ENCODE data around the gene PTH2. TPM values are rescaled to one million over a fixed set of nuclear protein-coding genes. Genes with fewer than 3 reads are reported as not detected.
"Not testable (repeated sequence)": the region's sequence is repeated elsewhere in the genome, so short reads cannot be mapped to it uniquely, and the experiment has no call there.

PTH2 gene
- polyA plus RNA-seq, 3 donors = not detected

DNA sequence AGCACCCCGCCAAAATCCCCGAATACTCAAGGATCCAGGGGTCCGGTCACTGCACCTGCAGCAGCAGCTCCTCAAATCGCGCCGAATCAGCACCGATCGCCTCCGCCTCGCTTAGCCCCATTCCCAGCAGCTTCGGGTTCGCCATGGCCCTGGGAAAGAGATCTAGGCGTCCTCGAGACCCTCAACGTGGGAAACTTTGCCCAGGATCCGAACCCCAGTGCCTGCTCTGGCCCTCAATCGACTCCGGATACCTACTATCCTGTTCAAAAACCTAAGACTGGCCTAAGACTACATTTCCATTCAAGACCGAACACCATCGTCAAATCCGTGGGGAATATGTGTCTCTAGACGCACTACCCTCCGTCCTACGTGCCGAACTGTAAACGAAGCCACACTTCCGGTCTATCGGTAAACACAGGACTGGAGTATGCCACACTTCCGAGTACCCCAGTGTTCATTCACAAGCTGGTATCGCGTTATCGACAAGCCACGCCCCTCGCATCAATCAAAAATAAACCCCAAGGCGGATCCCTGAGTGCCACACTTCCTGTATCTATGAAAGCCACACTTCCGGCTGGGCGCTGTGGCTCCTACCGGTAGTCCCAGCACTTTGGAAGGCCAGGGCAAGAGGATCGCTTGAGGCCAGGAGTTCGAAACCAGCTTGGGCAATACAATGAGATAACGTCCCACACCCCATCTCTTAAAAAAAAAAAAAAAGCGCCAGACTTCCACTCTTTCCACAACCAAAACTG lies 28.4 kb upstream of the PTH2 start, which contains the start of gene PIH1D1:
PIH1D1 (minus strand) TSS at position 385 of the 752 bp plus-strand sequence; CDS start at position 145, 240 bp downstream.
- WGBS, 3 donors = 0 to 1% (median 1%) methylated on average over 42 of the region's 42 CpGs
- no peak within 1 kb of the TSS for H3K27ac ChIP-seq (ENCODE audit: low read depth, low read length)

DNA sequence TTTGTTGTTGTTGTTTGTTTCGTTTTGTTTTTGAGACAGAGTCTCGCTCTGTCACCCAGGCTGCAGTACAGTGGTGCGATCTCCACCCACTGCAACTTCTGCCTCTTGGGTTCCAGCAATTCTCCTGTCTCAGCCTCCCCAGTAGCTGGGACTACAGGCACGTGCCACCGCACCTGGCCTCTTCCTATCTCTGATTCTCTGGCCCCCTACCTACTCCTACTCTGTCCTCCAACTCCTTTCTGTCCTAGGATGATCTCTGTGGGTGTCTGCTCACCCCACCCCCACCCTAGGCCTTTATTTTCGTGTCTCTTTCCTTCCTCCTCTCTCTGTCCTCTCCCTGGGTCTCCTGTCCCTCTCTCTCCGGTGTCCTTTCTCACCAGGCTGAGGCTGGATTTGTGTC lies 27.2 kb upstream of the PTH2 start:
- no peak overlapping the region for H3K27ac ChIP-seq (ENCODE audit: low read depth, low read length)
- WGBS, 3 donors = 81 to 86% (median 86%) methylated on average over 7 of the region's 7 CpGs

DNA sequence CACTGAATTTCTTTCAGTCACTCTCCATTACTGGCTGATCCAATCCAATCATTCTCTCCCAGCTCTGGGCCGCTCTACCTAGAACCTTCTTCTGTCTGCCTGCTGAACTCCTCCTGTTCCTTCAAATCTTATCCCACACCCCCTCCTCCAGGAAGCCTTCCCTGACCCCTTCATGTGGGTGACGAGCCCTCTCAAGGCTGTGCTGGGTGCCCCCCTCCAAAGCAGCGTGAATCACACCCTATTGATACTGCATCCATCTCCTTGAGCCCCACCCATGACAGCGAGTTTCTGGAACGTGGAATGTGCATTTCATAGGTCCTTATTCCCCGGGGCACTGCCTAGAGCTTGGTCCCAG lies 25.2 kb upstream of the PTH2 start:
- WGBS, 3 donors = 91 to 96% (median 91%) methylated on average over 6 of the region's 6 CpGs
- H3K27ac ChIP-seq (ENCODE audit: low read depth, low read length) = no peak overlapping the region

DNA sequence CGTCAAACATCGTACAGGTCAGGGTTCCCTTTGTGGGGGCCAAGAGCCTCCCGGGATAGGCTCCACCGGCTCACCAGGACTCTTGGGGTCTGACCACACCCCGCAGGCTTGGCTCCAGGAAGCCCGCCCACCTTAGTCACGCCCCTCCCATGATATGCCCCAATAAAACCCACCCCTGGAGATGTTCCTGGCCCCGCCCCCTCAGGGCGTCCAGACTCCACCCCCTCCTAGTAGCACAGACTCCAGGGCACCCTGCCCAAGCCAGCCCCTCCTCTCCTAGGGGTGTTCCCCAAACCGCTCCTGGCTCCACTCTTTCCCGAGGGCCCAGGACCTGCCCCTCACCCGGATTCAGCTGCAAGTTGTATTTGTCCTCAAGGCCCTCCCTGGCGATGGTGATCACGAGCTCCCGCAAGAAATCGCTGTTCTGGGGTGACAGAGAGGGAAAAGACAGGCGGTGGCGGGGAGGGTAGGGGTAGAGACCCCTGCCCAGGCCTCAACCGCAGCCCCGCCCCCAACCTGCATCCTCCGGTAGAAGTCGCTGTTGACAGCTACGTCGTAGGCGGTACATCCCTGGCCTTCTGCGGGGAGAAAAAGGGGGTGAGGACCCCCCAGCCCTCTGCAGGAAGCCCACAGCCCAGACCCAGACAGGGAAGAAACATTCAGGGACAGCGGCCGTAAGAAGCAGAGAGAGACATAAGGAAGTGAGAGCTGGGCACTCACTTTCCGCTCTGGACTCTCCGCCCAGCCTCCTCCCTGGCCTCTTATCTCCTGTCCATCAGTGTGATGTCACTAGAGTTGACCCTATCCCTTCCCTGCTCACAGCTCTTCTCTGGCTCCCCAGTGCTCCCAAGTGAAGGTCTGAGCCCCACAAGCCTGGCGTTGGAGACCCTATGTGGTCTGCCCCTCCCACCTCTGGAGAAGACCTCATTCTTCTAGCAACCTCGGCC lies 24.5 kb upstream of the PTH2 start:
- WGBS, 3 donors = 72 to 83% (median 72%) methylated on average over 32 of the region's 32 CpGs
- H3K27ac ChIP-seq (ENCODE audit: low read depth, low read length) = no peak overlapping the region

DNA sequence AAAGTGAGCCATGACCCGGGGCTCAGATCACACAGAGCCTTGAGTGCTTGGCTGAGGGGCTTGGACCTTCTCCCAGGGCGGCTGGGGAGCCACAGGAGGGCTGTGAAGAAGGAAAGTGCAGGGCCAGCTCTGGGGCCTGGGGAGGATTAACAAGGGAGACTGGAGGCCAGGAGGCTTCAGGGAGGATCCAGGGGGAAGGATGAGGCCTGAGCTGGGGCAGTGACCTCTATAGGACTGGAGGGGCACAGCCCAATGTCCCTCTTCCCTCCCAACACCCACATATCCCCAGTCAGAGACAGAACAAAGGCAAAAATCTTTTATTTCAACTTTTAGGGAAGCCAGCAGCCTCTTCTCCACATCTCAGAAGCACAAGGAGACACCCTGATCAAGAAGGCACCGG lies 22.8 kb upstream of the PTH2 start:
- H3K27ac ChIP-seq (ENCODE audit: low read depth, low read length) = no peak overlapping the region
- WGBS, 3 donors = 72 to 91% (median 81%) methylated on average over 3 of the region's 3 CpGs

DNA sequence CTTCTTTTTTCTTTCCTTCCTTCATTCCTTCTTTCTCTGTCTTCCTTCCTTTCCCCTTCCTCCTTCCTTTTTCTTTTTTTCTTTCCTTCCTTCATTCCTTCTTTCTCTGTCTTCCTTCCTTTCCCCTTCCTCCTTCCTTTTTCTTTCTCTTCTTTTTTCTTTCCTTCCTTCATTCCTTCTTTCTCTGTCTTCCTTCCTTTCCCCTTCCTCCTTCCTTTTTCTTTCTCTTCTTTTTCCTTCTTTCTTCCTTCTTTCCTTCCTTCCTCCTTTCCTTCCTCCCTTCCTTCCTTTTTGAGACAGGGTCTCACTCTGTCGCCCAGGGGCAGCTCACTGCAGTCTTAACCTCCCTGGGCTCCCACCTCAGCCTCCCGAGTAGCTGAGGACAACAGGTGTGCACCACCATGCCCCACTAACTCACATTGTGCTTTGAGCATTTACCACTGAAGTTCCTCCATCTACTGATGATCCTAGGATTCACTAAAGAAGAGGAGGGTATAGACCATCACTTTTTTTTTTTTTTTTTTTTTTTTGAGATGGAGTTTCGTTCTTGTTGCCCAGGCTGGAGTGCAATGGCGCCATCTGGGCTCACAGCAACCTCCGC lies 21.0 kb upstream of the PTH2 start:
- not testable (repeated sequence) for H3K27ac ChIP-seq (ENCODE audit: low read depth, low read length)
- 56 to 66% (median 63%) methylated on average over 5 of the region's 5 CpGs for WGBS, 3 donors

DNA sequence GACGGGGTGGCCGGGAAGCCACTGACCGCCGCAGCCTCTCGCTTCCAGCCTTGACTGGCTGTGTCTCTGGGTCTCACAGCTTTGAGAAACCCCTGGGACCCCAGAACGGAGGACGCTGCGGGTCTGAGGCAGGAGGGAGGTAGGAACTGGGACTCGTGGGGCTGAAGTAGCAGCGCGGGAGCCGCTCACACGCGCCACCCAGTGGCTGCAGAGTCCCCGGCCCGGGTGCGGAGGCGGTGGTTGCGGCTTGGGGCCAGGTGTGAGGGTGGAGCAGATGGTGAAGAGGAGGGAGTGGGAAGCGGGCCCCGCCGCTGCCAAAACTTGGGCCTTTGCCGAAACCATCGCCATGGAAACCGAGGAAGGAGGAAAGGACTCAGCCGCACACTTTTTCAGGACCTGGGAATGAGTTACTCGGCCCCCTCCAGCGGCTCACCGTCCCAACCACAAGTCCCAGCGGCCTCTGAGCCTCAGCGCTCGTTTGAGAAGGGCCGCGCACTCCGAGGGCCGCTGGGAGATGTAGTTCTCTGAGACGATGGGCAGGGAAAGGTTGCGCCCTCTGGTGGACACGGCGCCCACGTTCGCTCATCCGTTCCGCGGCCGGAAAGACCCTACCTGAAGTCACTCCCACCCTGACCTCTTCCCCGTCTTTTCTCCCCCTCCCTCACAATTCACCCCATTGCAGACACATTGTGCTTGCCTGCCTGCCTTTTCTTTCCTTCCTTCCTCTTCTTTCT lies 20.3 kb upstream of the PTH2 start:
- H3K27ac ChIP-seq (ENCODE audit: low read depth, low read length) = peak overlapping the region; percentile 69
- WGBS, 3 donors = 0% methylated on average over 46 to 47 of the region's 47 CpGs

DNA sequence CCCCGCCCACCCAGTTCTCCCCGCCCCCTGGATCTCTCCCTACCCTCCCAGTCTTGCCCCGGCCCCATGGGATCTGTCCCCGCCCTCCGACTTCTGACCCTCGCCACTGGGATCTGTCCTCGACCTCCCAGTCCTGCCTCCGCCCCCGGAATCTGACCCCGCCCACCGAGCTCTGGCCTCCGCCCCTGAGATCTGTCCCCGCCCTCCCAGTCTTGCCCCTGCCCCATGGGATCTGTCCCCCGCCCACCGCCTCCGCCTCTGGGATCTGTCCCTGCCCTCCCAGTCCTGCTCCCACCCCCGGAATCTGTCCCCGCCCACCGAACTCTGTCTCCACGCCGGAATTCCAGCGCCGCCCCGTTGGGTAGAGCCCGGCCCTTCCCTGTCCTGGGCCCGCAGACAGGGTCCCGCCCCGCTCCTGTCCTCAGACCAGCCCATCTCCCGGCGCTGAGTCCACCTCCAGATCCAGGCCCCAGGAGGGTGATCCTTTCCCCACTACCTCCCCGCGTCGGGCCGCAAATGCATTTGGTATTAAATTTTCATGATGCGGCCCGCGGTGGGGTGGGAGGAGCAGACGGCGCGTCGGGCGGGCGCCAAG lies 19.6 kb upstream of the PTH2 start:
- H3K27ac ChIP-seq (ENCODE audit: low read depth, low read length) = peak overlapping the region; percentile 69
- 0 to 2% (median 1%) methylated on average over 40 to 43 of the region's 43 CpGs for WGBS, 3 donors

DNA sequence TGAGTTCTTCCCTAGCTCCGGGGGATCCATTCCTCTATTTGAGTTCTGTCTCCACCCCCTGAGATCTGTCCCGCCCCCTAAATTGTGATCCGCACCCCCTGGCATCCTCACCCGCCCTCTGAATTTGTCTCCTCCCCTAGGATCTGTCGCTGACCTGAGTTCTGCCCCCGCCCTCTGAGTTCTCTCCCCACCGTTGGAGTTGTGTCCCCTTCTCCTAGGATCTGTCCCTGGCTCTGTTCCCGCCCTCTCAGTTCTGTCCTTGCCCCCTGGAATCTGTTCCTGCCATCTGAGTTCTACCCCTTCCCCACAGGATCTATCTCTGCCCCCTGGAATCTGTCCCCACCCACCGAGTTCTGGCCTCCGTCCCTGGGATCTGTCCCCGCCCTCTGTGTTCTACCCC lies 19.1 kb upstream of the PTH2 start:
- no peak overlapping the region for H3K27ac ChIP-seq (ENCODE audit: low read depth, low read length)
- WGBS, 3 donors = 2 to 5% (median 2%) methylated on average over 11 of the region's 11 CpGs

DNA sequence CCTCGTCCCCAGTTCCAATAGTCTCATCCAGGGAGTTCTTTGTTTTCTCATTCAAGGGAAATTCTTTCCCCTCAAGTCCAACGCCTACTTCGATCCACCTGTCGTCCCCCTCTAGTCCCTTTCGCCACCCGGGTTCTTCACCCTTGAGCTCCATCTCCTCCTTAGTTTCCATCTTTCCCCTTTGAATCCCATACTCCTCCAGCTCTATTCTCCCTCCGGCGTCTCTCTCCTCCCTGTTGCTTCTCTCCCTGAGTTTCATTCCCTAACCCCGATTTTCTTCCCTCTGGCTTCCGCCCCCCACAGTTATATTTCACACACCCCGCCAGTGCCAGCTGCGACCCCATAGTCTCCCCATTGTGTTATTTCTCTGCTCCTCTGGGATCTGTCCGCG lies 18.7 kb upstream of the PTH2 start:
- WGBS, 3 donors = 14 to 27% (median 19%) methylated on average over 14 of the region's 14 CpGs
- H3K27ac ChIP-seq (ENCODE audit: low read depth, low read length) = no peak overlapping the region

DNA sequence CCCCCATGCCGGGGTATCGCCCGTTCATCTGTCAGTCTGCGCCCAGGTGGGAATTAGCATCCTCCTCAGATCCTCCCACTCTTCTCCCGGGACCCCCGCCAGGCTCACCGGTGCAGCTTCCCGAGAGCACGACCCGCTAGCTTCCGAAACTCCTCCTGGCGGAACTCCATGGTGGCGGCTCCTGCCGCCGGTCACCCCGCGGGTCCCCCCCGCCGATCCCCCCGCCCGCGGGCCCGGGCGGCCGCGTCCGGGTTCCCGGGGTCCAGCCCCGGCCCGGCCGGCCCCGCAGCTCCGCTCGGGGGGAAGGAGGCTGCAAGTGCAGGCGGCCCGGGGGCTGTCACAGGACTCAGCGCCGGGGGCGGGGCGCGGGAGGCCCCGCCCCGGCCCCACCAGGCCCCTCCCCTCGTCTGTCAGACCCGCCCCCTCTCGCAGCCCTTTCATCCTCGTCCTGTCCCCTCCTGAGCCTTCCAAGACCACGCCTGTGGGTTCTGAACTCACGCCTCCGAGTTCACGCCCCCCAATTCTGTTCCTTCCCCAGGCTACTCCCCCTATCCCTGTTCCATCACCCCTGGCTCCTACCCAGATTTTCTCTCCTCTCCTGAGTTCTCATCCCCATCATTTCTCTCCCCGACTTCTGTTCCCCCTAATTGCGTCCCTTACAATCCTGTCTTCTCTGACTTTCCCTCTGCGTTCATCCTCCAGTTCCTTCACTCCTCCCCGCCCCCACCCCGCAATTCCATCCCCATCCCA lies 18.1 kb upstream of the PTH2 start, which contains the start of gene SLC17A7:
SLC17A7 (minus strand) TSS at position 318 of the 750 bp plus-strand sequence; CDS start at position 170, 148 bp downstream.
- H3K27ac ChIP-seq (ENCODE audit: low read depth, low read length) = no peak within 1 kb of the TSS
- 3 to 7% (median 4%) methylated on average over 31 to 56 of the region's 56 CpGs for WGBS, 3 donors

DNA sequence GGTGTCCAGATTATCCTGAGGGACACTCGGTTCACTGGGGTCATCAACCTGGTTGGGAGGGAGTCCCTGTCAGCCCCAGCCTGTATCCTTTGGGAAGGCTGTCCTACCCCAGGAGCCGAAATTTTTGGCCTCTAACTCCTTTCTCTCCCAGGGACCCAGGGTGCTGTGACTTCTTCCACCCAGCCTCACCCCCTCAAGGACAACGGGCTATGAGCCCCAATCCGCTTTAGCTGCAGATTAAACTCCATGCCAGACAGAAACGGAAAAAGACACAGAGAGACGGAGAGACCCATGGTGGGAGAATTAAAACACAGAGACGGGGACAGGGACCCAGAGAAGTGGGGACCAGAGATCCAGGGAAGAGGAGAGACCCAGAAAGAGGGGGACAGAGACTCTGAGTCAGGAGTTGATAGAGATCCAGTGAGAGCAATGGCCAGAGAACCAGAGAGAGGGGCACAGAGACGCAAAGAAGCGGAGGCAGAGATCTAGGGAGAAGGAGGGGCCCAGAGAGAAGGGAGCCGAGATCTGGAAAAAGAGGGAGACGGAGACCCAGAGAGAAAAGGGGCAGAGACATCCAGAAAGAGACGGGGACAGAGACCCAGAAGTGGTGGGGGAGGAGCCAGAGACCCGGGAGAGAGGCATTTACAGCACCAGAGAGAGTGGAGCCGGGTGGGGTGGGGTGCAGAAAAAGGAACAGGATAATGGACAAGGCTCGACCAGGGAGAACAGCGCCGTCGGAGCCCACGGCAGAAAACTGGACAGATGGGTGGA lies 17.4 kb upstream of the PTH2 start:
- WGBS, 3 donors = 24 to 32% (median 25%) methylated on average over 19 of the region's 19 CpGs
- H3K27ac ChIP-seq (ENCODE audit: low read depth, low read length) = no peak overlapping the region

DNA sequence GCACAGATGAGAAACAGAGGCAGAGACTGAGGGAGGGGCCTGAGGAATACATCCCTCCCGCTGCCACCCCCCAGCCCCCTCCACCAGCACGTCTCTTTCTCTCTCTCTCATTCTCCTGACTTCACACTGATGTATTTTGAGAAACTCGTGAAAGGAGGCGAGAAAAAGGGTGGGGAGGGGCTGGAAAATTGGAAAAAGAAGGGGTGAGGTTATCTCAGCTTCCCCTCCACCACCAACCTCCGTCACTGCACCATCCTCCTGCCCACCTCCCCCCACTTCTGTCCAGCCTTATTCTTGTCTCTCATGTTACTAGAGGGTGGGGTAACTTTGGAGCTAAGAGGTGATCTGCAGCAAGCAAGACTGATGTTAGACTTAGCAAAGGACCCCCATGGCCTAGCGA lies 16.6 kb upstream of the PTH2 start:
- whole genome bisulfite sequencing, 3 donors = 59 to 64% (median 64%) methylated on average over 6 of the region's 6 CpGs

DNA sequence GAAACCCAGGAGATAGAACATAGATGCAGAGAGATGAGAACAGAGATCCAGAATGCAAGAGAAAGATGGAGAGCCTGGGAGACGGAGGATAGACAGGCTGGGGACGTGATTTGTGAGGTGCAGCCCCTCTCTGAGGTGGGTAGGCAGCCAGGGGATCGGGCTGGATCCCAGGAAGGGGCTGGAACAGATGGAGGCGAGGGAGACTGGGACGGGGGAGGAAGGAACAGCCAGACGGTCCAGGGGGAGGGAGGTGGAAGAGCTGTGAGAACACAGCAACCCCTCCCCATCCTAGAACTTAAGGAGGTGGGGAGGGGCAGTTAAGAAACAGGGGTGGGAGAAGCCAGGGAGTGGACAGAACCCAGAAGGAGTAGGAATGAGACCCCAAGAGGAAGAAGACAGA lies 15.0 kb upstream of the PTH2 start:
- no peak overlapping the region for H3K27ac ChIP-seq (ENCODE audit: low read depth, low read length)
- 18 to 27% (median 25%) methylated on average over 6 of the region's 6 CpGs for WGBS, 3 donors

More for the DNA sequence above, 16.6 kb upstream of the PTH2 start:
- H3K27ac ChIP-seq (ENCODE audit: low read depth, low read length) = no peak overlapping the region

DNA sequence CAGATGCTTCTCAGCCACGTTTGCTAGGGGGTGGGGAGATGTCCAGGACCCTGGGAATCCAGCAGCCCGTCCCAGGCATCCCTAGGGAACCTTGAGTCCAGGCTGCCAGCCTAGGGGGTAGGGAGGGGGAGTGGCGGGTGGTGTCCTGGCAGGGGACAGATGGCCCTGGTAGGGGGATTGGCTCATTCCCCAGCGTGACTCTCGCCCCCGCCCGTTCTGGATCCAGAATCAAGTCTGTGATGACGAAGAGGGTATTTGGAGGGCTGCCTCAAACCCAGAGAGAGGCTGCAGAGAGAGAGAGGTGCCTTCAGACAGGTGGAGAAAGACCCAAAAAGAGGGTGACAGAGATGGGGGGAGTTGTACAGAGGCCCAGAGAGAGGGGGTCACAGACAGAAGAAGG lies 14.0 kb upstream of the PTH2 start:
- H3K27ac ChIP-seq (ENCODE audit: low read depth, low read length) = no peak overlapping the region
- WGBS, 3 donors = 13 to 38% (median 23%) methylated on average over 8 of the region's 8 CpGs

DNA sequence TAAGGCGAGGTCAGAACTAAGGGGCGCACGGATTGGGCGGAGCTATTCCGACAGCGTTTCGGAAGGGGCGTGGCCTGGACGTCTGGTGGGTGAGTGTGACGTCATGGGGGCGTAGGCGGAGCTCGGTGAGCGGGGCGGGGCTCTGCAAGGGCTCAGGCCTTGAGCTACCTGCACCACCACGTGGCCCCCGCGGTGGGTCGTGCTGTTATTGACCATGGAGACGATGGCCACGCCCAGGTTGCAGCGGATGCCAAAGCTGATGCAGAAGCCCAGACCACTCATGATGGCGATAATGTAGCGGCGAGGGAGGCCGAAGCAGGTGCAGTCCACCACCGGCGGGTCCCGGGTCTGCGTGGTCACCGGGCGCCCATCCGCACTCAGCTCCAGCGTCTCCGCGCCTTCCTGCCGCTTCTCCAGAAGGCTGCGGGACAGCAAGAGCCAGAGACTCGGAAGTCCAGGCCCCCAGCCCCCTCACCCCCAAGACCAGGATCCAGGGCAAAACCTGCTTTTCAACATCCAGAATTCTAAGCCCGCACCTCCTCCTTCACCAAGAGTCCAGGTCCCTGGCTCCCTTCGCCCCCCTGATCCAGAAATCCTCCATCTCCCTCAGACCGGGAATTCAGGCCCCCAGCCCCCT lies 13.3 kb upstream of the PTH2 start:
- WGBS, 3 donors = 6 to 30% (median 22%) methylated on average over 42 of the region's 42 CpGs
- H3K27ac ChIP-seq (ENCODE audit: low read depth, low read length) = no peak overlapping the region
